Right lobe of liver (tissue), 4 donors: ENCODE data around the gene MAP4K2.

Source experiments
- POLR2A ChIP-seq: fragments of 450-650 bp; IDR thresholded peaks from one replicate; pipeline ENCODE4 v1.6.1; 2017; ENCODE audit warnings: antibody characterized with exemption, mild to moderate bottlenecking
- TF ChIP-seq, protein P1 (sequence below), 4 donors: fragments of 200-600 bp in 3 of 4; fragments of 450-650 bp in 1 of 4; IDR thresholded peaks; one replicate each; pipeline versions ENCODE4 v1.5.1 to v1.8.0; 2016 to 2022; ENCODE audit warnings: antibody characterized with exemption in 4 of 4, mild to moderate bottlenecking in 2 of 4
- donor health status: DM: no; HTN: no; CAD: no.
- donor health status: DM: no; HTN: no; CAD: no.
- donor health status: DM: no; HTN: yes; CAD: no.

DNA sequence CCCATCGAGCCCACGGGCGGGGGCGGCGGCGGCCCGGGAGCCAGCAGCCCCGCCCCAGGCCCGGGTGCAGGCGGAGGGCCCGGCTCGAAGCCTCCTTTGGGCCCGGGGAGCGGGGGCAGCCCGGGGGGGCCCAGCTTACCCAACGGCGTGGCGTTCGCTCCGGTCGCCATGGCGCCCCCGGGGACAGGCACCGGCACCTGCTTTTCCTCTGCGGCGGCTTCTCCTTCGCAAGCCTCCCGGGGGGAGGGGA, 24.9 kb downstream of the MAP4K2 start:
- TF ChIP-seq, protein P1, sequence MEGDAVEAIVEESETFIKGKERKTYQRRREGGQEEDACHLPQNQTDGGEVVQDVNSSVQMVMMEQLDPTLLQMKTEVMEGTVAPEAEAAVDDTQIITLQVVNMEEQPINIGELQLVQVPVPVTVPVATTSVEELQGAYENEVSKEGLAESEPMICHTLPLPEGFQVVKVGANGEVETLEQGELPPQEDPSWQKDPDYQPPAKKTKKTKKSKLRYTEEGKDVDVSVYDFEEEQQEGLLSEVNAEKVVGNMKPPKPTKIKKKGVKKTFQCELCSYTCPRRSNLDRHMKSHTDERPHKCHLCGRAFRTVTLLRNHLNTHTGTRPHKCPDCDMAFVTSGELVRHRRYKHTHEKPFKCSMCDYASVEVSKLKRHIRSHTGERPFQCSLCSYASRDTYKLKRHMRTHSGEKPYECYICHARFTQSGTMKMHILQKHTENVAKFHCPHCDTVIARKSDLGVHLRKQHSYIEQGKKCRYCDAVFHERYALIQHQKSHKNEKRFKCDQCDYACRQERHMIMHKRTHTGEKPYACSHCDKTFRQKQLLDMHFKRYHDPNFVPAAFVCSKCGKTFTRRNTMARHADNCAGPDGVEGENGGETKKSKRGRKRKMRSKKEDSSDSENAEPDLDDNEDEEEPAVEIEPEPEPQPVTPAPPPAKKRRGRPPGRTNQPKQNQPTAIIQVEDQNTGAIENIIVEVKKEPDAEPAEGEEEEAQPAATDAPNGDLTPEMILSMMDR (IDR thresholded peaks at IDR 0.05), result no peak
- no peak for TF ChIP-seq POLR2A
